HepG2 (cell line): ENCODE data around the gene LRRC3C. TPM values are rescaled to one million over a fixed set of nuclear protein-coding genes. Genes with fewer than 3 reads are reported as not detected.

ENCODE experiments used
- ATAC-seq: fragments of 200-7000 bp; cut with Tn5 transposase; 3 replicates; pipeline ENCODE4 v1.9.1; 2020; ENCODE audit warnings: mild to moderate bottlenecking, moderate library complexity
- BruUV-seq: library from RNA; stranded (reverse); fragments of 400-500 nt; replicated peaks from 2 replicates; lab custom pipeline; 2021; lab: Mats Ljungman, UMichigan
- CTCF ChIA-PET: fragments of 300-600 bp; formaldehyde crosslinking; extraction: SDS; loops from one replicate; lab custom pipeline; 2021; ENCODE audit warnings: low total read pairs, inconsistent platforms, low intra/inter-chr PET ratio; lab: Yijun Ruan, JAX
- POLR2A ChIA-PET: fragments of 350-600 bp; sonication (Branson Sonifier 250); formaldehyde crosslinking; loops from one replicate; lab custom pipeline; 2020; ENCODE audit warnings: antibody characterized with exemption, inconsistent platforms; lab: Yijun Ruan, JAX
- DNase-seq: peaks from one replicate; pipeline ENCODE4 v3.0.0-alpha.2; 2015; ENCODE audit warnings: low spot score
- FAIRE-seq: peaks from 3 replicates; lab custom pipeline; 2011; peaks lifted over from hg19 to GRCh38; lab: Jason Lieb, UNC
- H2AFZ ChIP-seq: one replicate; pipeline ENCODE4 v1.6.1; 2011; ENCODE audit warnings: low read length, inconsistent platforms
- H3K27ac ChIP-seq: fragments of 300-600 bp; 3 replicates; pipeline ENCODE4 v1.8.0; 2011; ENCODE audit warnings: mixed run types, mild to moderate bottlenecking, mixed read lengths, low read length, inconsistent platforms; ENCODE audit not compliant: insufficient read depth; ENCODE audit errors: extremely low read length
- H3K27me3 ChIP-seq, 2 experiments: fragments of 200-600 bp in 1 of 2; 2 replicates in 1 of 2; 3 replicates in 1 of 2; pipeline versions ENCODE4 v1.6.0 to v1.8.0; 2011; ENCODE audit warnings: low read length in 2 of 2, mild to moderate bottlenecking in 2 of 2, moderate library complexity in 2 of 2, inconsistent platforms in 1 of 2; ENCODE audit not compliant: insufficient read depth in 2 of 2, control insufficient read depth in 1 of 2
- H3K36me3 ChIP-seq, 2 experiments: fragments of 200-600 bp in 1 of 2; replicated peaks in 1 of 2; 2 replicates in 1 of 2; 3 replicates in 1 of 2; pipeline versions ENCODE4 v1.5.1 to v1.8.0; 2011; ENCODE audit warnings: low read length in 2 of 2, inconsistent platforms in 1 of 2; ENCODE audit not compliant: insufficient read depth in 2 of 2, control insufficient read depth in 1 of 2
- H3K4me1 ChIP-seq: 2 replicates; pipeline ENCODE4 v1.5.1; 2012; ENCODE audit warnings: low read length, inconsistent platforms; ENCODE audit not compliant: insufficient read depth
- H3K4me2 ChIP-seq: 2 replicates; pipeline ENCODE4 v1.6.0; 2011; ENCODE audit warnings: low read depth, low read length, inconsistent platforms
- H3K4me3 ChIP-seq, 3 experiments: fragments of 200-600 bp in 1 of 3; sonication (generic), shearing (Covaris generic) in 1 of 3; replicated peaks in 1 of 3; 2 replicates each; pipeline ENCODE4 v1.5.1; 2011 to 2016; ENCODE audit warnings: low read length in 3 of 3, inconsistent platforms in 2 of 3, low read depth in 2 of 3, mild to moderate bottlenecking in 2 of 3, control low read depth in 1 of 3, mixed read lengths in 1 of 3; ENCODE audit not compliant: insufficient read depth in 1 of 3
- H3K79me2 ChIP-seq: one replicate; pipeline ENCODE4 v1.6.1; 2011; ENCODE audit warnings: low read length, inconsistent platforms; ENCODE audit not compliant: insufficient read depth
- H3K9ac ChIP-seq: 2 replicates; pipeline ENCODE4 v1.6.0; 2011; ENCODE audit warnings: mild to moderate bottlenecking, low read depth, low read length, inconsistent platforms; ENCODE audit not compliant: insufficient read depth
- H3K9me3 ChIP-seq: 2 replicates; pipeline ENCODE4 v1.5.1; 2012; ENCODE audit warnings: mild to moderate bottlenecking, low read length
- H4K20me1 ChIP-seq: 2 replicates; pipeline ENCODE4 v1.6.0; 2011; ENCODE audit warnings: inconsistent platforms, mild to moderate bottlenecking, low read length, moderate library complexity; ENCODE audit not compliant: insufficient read depth
- AKAP8 ChIP-seq: sonication (generic); formaldehyde crosslinking; IDR thresholded peaks from 2 replicates; pipeline ENCODE4 v1.5.1; 2020; ENCODE audit warnings: mild to moderate bottlenecking, missing genetic modification reagents
- CBFB ChIP-seq: sonication (generic); formaldehyde crosslinking; IDR thresholded peaks from 2 replicates; pipeline ENCODE4 v1.4.0; 2020; ENCODE audit warnings: missing genetic modification reagents
- KDM6A ChIP-seq: IDR thresholded peaks from 2 replicates; pipeline ENCODE4 v1.6.1; 2016; ENCODE audit warnings: low read depth
- MLLT10 ChIP-seq: sonication (generic); formaldehyde crosslinking; IDR thresholded peaks from 2 replicates; pipeline ENCODE4 v1.4.0; 2020; ENCODE audit warnings: missing genetic modification reagents
- NRL ChIP-seq: sonication (generic); formaldehyde crosslinking; IDR thresholded peaks from 2 replicates; pipeline ENCODE4 v1.5.0; 2020; ENCODE audit warnings: missing genetic modification reagents, mild to moderate bottlenecking, moderate library complexity, borderline replicate concordance
- POLR2A ChIP-seq, 2 experiments: IDR thresholded peaks; 2 replicates each; pipeline ENCODE4 v1.6.1; 2011; ENCODE audit warnings: low read depth in 2 of 2, low read length in 2 of 2, mild to moderate bottlenecking in 1 of 2, moderate library complexity in 1 of 2; ENCODE audit not compliant: insufficient read depth in 1 of 2
- RARA ChIP-seq: IDR thresholded peaks from 2 replicates; pipeline ENCODE4 v1.6.1; 2016; ENCODE audit warnings: missing genetic modification reagents, missing compliant biosample characterization
- TGIF2 ChIP-seq: IDR thresholded peaks from 2 replicates; pipeline ENCODE4 v1.6.1; 2016; ENCODE audit warnings: control low read depth, missing compliant biosample characterization
- ZNF441 ChIP-seq: sonication (generic); formaldehyde crosslinking; IDR thresholded peaks from 2 replicates; pipeline ENCODE4 v1.7.0; 2021; ENCODE audit warnings: missing genetic modification reagents, borderline replicate concordance
- ZNF772 ChIP-seq: sonication (generic); formaldehyde crosslinking; IDR thresholded peaks from 2 replicates; pipeline ENCODE4 v1.5.0; 2020; ENCODE audit warnings: mild to moderate bottlenecking, missing genetic modification reagents
- ZNF773 ChIP-seq: sonication (generic); formaldehyde crosslinking; IDR thresholded peaks from 2 replicates; pipeline ENCODE4 v1.4.0; 2020; ENCODE audit warnings: missing genetic modification reagents, borderline replicate concordance
- ZSCAN31 ChIP-seq: sonication (generic); formaldehyde crosslinking; IDR thresholded peaks from 2 replicates; pipeline ENCODE4 v1.5.0; 2020; ENCODE audit warnings: low read depth, mild to moderate bottlenecking, missing genetic modification reagents
- WGBS: methylation state at CpG from one replicate; pipeline ENCODE4 v1.1.6; 2017; ENCODE audit warnings: low lambda C conversion rate; 5-methylcytosine and 5-hydroxymethylcytosine counted together
- in situ Hi-C: cut with HindIII; loops from 2 replicates; pipeline ENCODE4 v1.10.0; 2017; ENCODE audit warnings: low pct_unique_long_range_greater_than_20kb; ENCODE audit not compliant: extremely low pct_ligation_motif_present
- intact Hi-C: fragments of 100-400 bp; cut with micrococcal nuclease; formaldehyde crosslinking; loops from one replicate; pipeline ENCODE4 v1.10.0; 2022; ENCODE audit not compliant: unreplicated experiment
- polyA plus RNA-seq, 8 experiments: library from polyadenylated mRNA; depleted of rRNA in 3 of 8; stranded (reverse) in 7 of 8; unstranded in 1 of 8; fragments of >200 nt; fragmentation: Illumina TruSeq in 4 of 8; extraction: Trizol in 4 of 8; gene quantifications; 2 replicates each; pipeline versions ENCODE4 v1.2.1 to v1.2.3, GENCODE V29; 2011 to 2016; ENCODE audit warnings: low read depth in 4 of 8, missing spikeins in 1 of 8, mixed read lengths in 1 of 8; ENCODE audit not compliant: insufficient read depth in 1 of 8
- total RNA-seq, 5 experiments: library from RNA; depleted of rRNA; stranded (reverse); fragments of >200 nt; fragmentation: Illumina TruSeq; extraction: Trizol; gene quantifications; 2 replicates each; pipeline ENCODE4 v1.2.3, GENCODE V29; 2016; ENCODE audit warnings: low read depth in 1 of 5
- TF ChIP-seq, protein P1 (sequence below): sonication (generic); formaldehyde crosslinking; IDR thresholded peaks from 2 replicates; pipeline ENCODE4 v1.5.0; 2020; ENCODE audit warnings: mild to moderate bottlenecking, missing genetic modification reagents, borderline replicate concordance
- TF ChIP-seq, protein P2 (sequence below): sonication (generic); formaldehyde crosslinking; IDR thresholded peaks from 2 replicates; pipeline ENCODE4 v1.4.0; 2020; ENCODE audit warnings: mild to moderate bottlenecking, missing genetic modification reagents
- TF ChIP-seq, protein P3 (sequence below): sonication (generic); formaldehyde crosslinking; IDR thresholded peaks from 2 replicates; pipeline ENCODE4 v1.4.0; 2020; ENCODE audit warnings: missing genetic modification reagents
- TF ChIP-seq, protein P4 (sequence below): sonication (generic); formaldehyde crosslinking; IDR thresholded peaks from 2 replicates; pipeline ENCODE4 v1.4.0; 2020; ENCODE audit warnings: missing genetic modification reagents

Gene LRRC3C
- total and polyA plus RNA-seq, 2 of the 13 experiments (the other 11 are each of a cell fraction or from before 2014, with no cell fraction given): 0.17 TPM; not detected in 1

DNA sequence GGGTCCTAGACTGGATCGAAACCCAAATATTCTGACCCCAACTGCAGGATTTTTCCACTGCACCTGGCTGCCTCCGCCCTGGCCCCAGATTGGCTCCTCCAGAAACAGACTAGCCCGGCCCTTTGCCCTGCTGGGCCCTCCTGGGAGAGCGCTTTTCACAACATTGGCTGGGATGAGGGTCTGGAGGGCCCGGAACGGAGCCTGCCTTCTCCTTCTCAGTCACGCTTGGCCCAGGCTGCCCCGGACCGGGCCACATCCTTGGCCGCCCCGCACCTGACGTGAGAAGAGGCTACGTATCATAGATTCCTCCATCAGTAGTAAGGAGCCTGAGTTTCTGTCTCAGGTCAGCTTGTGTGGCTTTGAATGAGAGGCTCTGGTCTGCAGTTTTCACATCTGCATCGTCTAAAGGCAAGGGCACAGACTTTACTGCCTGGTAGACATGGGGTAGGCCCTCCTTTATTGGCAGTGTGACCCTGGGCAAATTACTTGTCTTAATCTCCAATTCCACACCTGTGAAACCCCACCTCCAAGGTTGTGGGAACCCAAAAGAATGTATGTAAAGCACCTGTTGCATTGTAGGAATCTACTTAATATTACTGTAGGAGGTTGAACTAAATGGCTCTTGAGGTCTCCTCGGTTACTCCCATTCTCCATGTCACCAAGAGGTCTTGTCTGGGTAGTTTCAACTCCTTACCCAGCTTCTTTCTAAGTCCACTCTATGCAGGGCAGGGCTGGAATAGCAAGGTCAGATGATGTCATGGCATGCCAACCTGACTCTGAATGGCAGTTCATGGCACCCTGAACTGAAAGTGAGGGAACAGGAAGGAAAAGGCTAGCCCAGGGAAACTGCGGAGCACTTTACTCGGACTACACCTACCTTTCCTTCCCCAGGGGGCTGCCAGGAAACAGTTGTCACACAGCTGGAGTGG is 661 bp downstream of the LRRC3C start:
- ChIA-PET POLR2A (interaction anchor here (0.8 to 5.3 kb wide), 12 partner anchors 9 to 398 kb away, joined by 3 to 47 read pairs (median 5); partner anchors contain the start of gene PSMD3), CTCF (interaction anchor here (1.0 kb wide), 1 partner anchor 56 kb away, joined by 3 read pairs; no protein-coding TSS in a partner anchor)
- ATAC-seq (peak; percentile 63), FAIRE-seq (no peak), DNase-seq (peak; percentile 72)
- peaks cover 5% of the 10 kb centered on the region; the same call in 1 of the 2 replicates for H4K20me1 ChIP-seq
- H3K36me3 ChIP-seq: peaks cover 4 to 9% of the 10 kb centered on the region in 2 experiments
- in situ Hi-C loops: no loop called here
- peak overlapping the region; percentile 86 for H2AFZ ChIP-seq
- WGBS: 11% methylated on average over 11 of the region's 17 CpGs
- peak overlapping the region; percentile 72 to 96 (median 90) for H3K4me3 ChIP-seq
- H3K27me3 ChIP-seq: no peaks in the 10 kb centered on the region; a peak in 1 of 5 replicates
- H3K27ac ChIP-seq: peak overlapping the region; percentile 93
- peak overlapping the region; percentile 97 for H3K4me2 ChIP-seq
- H3K79me2 ChIP-seq: peaks cover 39% of the 10 kb centered on the region
- intact Hi-C loops: loop anchor here (1.0 to 10.0 kb wide), 3 partner anchors 10 to 177 kb away; partner anchors contain the start of genes NR1D1 and PSMD3
- H3K4me1 ChIP-seq: peaks cover 57% of the 10 kb centered on the region
- BruUV-seq: TSS peak; percentile 90
- no peaks in the 10 kb centered on the region for H3K9me3 ChIP-seq
- peak overlapping the region; percentile 90 for H3K9ac ChIP-seq
- TF ChIP-seq ZSCAN31 (CRISPR knock-in tag) (no peak), RARA (no peak), TGIF2 (0 out of 2 replicates have a peak, but pooled peaks have one; percentile 55), KDM6A (CRISPR knock-in tag) (no peak), ZNF772 (CRISPR knock-in tag) (no peak; the same call in 1 of the 2 replicates), ZNF773 (CRISPR knock-in tag) (no peak), POLR2A (IDR thresholded peaks at IDR 0.05; ENCODE audit: insufficient read depth in 1 of 2, low read depth in 2 of 2, low read length in 2 of 2) (peak in 1 of 2 experiments; percentile 44; a peak in 2 of 4 replicates), NRL (no peak), CBFB (CRISPR knock-in tag) (no peak), MLLT10 (no peak), AKAP8 (CRISPR knock-in tag) (no peak), ZNF441 (CRISPR knock-in tag) (peak; percentile 64)
- TF ChIP-seq, protein P1, sequence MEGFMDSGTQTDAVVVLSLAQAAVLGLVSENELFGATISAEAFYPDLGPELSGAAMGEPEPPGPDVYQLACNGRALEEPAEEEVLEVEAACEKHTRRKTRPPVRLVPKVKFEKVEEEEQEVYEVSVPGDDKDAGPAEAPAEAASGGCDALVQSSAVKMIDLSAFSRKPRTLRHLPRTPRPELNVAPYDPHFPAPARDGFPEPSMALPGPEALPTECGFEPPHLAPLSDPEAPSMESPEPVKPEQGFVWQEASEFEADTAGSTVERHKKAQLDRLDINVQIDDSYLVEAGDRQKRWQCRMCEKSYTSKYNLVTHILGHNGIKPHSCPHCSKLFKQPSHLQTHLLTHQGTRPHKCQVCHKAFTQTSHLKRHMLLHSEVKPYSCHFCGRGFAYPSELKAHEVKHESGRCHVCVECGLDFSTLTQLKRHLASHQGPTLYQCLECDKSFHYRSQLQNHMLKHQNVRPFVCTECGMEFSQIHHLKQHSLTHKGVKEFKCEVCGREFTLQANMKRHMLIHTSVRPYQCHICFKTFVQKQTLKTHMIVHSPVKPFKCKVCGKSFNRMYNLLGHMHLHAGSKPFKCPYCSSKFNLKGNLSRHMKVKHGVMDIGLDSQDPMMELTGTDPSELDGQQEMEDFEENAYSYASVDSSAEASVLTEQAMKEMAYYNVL (CRISPR knock-in tag): 0 out of 2 replicates have a peak, but pooled peaks have one; percentile 56
- TF ChIP-seq, protein P2, sequence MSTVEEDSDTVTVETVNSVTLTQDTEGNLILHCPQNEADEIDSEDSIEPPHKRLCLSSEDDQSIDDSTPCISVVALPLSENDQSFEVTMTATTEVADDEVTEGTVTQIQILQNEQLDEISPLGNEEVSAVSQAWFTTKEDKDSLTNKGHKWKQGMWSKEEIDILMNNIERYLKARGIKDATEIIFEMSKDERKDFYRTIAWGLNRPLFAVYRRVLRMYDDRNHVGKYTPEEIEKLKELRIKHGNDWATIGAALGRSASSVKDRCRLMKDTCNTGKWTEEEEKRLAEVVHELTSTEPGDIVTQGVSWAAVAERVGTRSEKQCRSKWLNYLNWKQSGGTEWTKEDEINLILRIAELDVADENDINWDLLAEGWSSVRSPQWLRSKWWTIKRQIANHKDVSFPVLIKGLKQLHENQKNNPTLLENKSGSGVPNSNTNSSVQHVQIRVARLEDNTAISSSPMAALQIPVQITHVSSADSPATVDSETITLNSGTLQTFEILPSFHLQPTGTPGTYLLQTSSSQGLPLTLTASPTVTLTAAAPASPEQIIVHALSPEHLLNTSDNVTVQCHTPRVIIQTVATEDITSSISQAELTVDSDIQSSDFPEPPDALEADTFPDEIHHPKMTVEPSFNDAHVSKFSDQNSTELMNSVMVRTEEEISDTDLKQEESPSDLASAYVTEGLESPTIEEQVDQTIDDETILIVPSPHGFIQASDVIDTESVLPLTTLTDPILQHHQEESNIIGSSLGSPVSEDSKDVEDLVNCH (CRISPR knock-in tag): no peak
- TF ChIP-seq, protein P3, sequence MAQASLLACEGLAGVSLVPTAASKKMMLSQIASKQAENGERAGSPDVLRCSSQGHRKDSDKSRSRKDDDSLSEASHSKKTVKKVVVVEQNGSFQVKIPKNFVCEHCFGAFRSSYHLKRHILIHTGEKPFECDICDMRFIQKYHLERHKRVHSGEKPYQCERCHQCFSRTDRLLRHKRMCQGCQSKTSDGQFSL (CRISPR knock-in tag): no peak
- TF ChIP-seq, protein P4, sequence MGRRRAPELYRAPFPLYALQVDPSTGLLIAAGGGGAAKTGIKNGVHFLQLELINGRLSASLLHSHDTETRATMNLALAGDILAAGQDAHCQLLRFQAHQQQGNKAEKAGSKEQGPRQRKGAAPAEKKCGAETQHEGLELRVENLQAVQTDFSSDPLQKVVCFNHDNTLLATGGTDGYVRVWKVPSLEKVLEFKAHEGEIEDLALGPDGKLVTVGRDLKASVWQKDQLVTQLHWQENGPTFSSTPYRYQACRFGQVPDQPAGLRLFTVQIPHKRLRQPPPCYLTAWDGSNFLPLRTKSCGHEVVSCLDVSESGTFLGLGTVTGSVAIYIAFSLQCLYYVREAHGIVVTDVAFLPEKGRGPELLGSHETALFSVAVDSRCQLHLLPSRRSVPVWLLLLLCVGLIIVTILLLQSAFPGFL (CRISPR knock-in tag): no peak
